ENCODE measurements around the gene CSPG4.

Gene CSPG4

DNA sequence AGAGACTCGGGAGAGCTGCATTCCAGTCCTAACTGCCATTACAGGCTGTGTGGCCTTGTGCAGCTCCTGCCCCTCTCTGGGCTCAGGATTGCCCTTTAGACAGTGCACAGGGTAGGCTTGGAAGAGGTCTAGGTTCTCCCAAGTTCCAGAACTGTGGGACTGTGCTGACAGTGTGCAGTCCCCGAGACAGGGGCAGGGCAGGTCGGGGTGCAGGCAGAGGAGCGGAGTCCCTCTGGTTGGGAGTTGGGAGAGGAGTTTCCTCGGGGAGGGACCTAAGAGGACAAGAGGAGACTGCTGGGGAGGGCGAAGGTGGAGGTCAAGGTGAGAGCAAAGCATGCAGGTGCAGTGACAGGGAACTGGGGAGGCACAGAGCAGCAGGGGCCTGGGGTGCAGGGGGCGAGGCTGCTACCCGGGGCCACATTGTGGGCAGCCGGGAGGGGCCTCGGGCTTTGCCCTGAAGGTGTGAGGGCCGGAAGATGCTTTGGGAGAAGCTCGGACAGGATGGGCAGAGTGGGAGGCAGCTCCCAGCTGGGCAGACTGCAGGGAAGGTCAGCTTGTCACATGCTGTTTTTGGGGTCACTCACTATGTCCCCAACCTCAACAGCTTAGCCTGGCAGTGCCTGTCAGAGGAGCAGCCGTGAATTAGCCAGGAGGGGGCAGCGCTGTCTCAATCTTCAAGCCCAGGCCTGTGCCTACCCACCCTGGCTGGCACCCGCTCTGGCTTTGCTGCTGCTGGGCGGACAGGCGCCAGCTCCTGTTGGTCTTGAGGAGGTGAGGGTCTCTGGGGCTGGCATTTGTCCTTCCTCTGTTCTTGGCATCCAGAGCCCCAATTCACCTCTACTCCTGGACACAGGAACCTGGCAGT is 15.4 kb upstream of the CSPG4 start:
- TF ChIP-seq, protein P1, sequence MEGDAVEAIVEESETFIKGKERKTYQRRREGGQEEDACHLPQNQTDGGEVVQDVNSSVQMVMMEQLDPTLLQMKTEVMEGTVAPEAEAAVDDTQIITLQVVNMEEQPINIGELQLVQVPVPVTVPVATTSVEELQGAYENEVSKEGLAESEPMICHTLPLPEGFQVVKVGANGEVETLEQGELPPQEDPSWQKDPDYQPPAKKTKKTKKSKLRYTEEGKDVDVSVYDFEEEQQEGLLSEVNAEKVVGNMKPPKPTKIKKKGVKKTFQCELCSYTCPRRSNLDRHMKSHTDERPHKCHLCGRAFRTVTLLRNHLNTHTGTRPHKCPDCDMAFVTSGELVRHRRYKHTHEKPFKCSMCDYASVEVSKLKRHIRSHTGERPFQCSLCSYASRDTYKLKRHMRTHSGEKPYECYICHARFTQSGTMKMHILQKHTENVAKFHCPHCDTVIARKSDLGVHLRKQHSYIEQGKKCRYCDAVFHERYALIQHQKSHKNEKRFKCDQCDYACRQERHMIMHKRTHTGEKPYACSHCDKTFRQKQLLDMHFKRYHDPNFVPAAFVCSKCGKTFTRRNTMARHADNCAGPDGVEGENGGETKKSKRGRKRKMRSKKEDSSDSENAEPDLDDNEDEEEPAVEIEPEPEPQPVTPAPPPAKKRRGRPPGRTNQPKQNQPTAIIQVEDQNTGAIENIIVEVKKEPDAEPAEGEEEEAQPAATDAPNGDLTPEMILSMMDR (IDR thresholded peaks at IDR 0.05; ENCODE audit: insufficient read depth, low read depth, low read length, missing control alignments) = peak; percentile 65
- no peak overlapping the region for H3K4me3 ChIP-seq (ENCODE audit: low read length)
- DNase-seq (ENCODE audit: low read depth) = peak; percentile 67

DNA sequence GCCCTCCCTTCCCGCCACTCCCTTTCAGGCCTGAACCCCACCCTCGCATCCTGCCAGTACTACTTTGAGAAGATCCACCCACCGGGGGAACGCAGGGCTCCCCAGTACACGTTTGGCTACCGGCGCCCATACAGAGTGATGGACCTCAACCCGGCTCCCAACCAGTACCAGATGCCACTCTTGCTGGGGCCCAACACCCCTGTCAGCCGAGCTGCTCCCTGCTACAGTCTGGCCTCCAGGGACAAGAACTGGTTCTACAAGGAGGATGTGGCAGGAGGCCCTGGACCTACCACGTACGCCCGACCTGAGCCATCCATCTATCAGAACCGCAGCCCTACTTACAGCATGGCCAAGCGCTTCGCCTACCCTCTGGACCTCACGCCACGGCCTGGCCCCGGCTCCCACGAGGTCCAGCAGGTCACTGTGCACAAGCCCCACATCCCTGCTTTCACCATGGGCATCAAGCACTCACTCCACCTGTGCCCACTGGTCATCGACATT is 14.4 kb upstream of the CSPG4 start:
- peak; percentile 41 for DNase-seq (ENCODE audit: low read depth)
- no peak overlapping the region for H3K4me3 ChIP-seq (ENCODE audit: low read length)
- TF ChIP-seq, protein P1 (IDR thresholded peaks at IDR 0.05; ENCODE audit: insufficient read depth, low read depth, low read length, missing control alignments) = no peak

DNA sequence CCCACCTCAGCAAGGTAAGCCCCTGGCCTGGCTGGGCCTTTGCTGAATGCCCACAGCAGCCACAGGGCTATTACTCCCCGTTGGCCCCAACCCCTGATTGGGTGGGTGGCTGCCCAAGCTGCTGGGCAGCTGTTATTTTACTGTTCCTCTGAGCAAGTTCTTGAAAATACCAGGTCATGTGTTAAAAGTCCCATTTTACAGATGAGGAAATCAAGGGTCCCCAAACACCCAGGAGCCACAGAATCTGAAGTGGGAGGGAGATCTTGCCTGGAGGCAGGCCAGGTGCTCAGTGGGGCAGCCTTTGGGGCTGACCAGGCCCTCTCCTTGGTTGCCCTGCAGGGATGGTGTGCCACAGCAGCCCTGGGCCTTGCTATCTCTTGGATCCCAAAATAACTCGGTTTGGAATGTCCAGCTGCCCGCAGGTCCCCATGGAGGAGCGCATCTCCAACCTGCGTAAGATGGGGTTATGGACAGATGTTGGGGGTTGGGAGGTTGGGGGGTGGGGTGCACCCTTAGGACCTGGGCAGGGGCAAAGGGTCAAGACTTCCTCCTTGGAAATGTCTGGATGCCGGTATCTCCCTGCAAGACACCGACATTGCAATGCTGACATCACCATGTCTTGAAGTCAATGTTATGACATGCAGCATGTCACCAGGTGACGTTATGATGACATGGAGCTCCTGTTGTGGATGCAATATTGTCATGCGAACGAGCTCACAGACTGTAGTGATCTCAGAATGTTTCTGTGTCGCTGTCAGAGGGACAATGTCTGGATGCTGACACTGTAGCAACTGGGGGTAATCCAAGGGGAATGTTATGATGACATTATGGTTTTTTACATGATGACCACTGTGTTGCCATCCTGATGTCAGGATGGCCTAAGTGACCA is 13.3 kb upstream of the CSPG4 start:
- TF ChIP-seq, protein P1 (IDR thresholded peaks at IDR 0.05; ENCODE audit: insufficient read depth, low read depth, low read length, missing control alignments) = no peak
- DNase-seq (ENCODE audit: low read depth) = no peak
- H3K4me3 ChIP-seq (ENCODE audit: low read length) = no peak overlapping the region

DNA sequence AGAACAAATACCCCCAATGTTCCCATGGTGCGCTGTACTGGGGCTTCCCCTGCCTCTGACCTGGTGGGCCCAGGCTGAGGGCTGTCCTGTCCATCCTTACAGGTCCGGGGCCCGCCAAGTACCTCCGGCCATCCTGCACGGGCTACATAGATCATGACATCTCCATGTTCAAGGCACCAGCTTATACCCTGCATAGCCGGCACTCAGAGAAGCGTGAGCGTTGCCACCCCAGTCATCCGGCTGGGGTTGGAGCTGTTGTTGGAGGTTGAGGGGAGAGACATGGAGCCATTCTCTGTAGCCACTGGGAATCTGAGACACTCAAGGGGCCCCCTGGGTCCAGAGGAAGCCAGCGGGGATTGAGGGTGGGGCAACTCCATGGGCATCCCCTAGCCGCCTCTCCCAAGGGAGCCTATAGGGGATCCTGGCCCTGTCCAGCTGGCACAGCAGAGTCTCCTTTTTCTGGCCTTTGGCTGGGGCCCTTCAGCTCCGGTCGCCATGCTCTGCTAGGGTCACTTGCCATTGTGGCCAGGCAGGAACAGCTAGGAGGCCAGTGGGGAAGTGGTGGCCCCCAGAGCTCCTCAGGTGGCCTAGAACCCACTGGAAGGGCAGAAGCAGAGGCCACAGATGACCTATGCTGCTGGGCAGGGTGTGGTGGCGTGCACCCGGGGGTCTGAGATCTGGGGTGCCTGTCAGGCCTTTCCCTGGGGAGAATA is 12.5 kb upstream of the CSPG4 start:
- H3K4me3 ChIP-seq (ENCODE audit: low read length) = no peak overlapping the region
- TF ChIP-seq, protein P1 (IDR thresholded peaks at IDR 0.05; ENCODE audit: insufficient read depth, low read depth, low read length, missing control alignments) = no peak
- no peak for DNase-seq (ENCODE audit: low read depth)

DNA sequence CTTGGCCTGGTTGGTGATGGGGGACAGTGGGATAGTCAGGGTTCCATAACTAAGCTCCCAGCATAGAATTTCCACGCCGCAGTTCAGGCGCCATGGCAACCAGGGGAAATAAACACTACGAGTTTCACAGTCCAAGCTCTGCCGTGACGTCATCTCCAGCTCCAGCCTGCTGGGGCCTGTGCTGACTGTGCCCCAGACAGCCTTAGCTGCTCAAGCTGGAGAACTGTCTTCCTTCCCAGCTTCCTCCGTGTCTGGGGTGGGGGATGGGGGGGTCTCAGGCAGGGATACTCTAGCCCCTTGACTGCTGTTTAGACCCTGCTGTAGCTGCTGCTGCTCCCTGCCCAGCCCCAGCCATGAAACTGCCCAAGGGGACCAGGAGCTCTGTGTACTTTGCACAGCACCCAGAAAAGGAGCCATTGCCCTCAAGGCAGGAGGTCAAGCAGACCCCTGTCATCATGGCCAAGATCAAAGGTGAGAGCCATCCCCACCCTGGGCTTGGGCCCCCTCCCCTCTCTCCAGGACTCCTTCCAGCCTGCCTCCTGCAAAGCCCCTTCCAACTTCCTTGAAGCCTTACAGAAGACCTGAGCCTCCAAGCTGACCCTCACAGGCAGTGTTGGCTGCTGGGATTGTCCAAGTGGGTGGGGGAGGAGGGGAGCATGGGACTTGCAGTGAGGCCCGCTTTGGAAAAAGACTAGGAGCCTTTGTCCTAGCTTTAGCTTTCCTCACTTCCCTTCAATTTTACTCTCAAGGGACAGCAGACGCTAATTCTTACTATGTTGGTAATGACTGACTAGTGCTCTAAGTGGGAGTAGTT is 11.4 kb upstream of the CSPG4 start:
- H3K4me3 ChIP-seq (ENCODE audit: low read length) = no peak overlapping the region
- peak; percentile 92 for DNase-seq (ENCODE audit: low read depth)
- TF ChIP-seq, protein P1 (IDR thresholded peaks at IDR 0.05; ENCODE audit: insufficient read depth, low read depth, low read length, missing control alignments) = no peak
